ENCODE measurements around the gene CIDEB.
"Not testable (repeated sequence)": the region's sequence is repeated elsewhere in the genome, so short reads cannot be mapped to it uniquely, and the experiment has no call there.

CIDEB gene

GRCh38 chr14:24307575-24308341, at the start of gene CIDEB:
TSS of gene CIDEB (minus strand) at chr14:24307977. CDS start at chr14:24307858, 119 bp downstream.
- TF ChIP-seq CTCF (IDR thresholded peaks at IDR 0.05; ENCODE audit: borderline replicate concordance, insufficient read depth, low read depth, low read length), result peak; percentile 91
- H3K4me3 ChIP-seq (ENCODE audit: low read depth, low read length), result no peak within 1 kb of the TSS

GRCh38 chr14:24356208-24356607, 48.4 kb upstream of the CIDEB start:
- no peak overlapping the region for H3K4me3 ChIP-seq (ENCODE audit: low read depth, low read length)
- TF ChIP-seq CTCF (IDR thresholded peaks at IDR 0.05; ENCODE audit: borderline replicate concordance, insufficient read depth, low read depth, low read length), result no peak

GRCh38 chr14:24355009-24355408, 47.2 kb upstream of the CIDEB start:
- TF ChIP-seq CTCF (IDR thresholded peaks at IDR 0.05; ENCODE audit: borderline replicate concordance, insufficient read depth, low read depth, low read length), result no peak
- no peak overlapping the region for H3K4me3 ChIP-seq (ENCODE audit: low read depth, low read length)

GRCh38 chr14:24354482-24354825, 46.7 kb upstream of the CIDEB start:
- not testable (repeated sequence) for H3K4me3 ChIP-seq (ENCODE audit: low read depth, low read length)

GRCh38 chr14:24353559-24354481, 46.0 kb upstream of the CIDEB start:
- no peak overlapping the region for H3K4me3 ChIP-seq (ENCODE audit: low read depth, low read length)
- TF ChIP-seq CTCF (IDR thresholded peaks at IDR 0.05; ENCODE audit: borderline replicate concordance, insufficient read depth, low read depth, low read length), result no peak

GRCh38 chr14:24351517-24351916, 43.7 kb upstream of the CIDEB start:
- TF ChIP-seq CTCF (IDR thresholded peaks at IDR 0.05; ENCODE audit: borderline replicate concordance, insufficient read depth, low read depth, low read length), result no peak
- H3K4me3 ChIP-seq (ENCODE audit: low read depth, low read length), result no peak overlapping the region

- TF ChIP-seq CTCF (IDR thresholded peaks at IDR 0.05; ENCODE audit: borderline replicate concordance, insufficient read depth, low read depth, low read length), result no peak
- H3K4me3 ChIP-seq (ENCODE audit: low read depth, low read length), result no peak overlapping the region
Measured at GRCh38 chr14:24349742-24350141, 42.0 kb upstream of the CIDEB start.

Data from GM12875 (cell line).